Measurements from ENCODE around the gene SORCS1. TPM values are rescaled to one million over a fixed set of nuclear protein-coding genes. Genes with fewer than 3 reads are reported as not detected.

SORCS1 gene
- total and polyA plus RNA-seq, 2 of the 8 experiments (the other 6 are each of a cell fraction or from before 2014, with no cell fraction given) = 4.1 to 4.6 TPM

DNA sequence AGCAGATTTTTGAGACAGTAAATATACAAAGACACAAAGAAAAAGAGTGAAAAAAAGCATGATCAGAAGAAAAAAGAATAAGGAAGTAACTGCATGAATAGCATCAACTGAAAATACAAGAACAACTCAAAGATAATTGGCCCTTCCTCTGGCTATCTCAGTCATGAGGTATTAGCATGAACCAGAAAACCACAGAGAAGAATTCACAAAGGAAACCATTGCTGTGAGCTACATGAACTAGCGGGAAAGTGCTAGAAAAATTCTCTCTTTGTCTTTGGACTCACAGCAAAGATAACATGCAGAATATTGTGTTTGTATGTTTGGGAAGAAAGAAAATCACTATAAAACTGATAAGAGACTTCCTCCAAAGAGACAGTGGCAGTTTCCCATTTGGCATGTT, 82.9 kb downstream of the SORCS1 start:
- Histone ChIP-seq H3K79me2 (ENCODE audit: control insufficient read depth in 1 of 2, insufficient read depth in 2 of 2, low read length in 2 of 2) (no peaks in the 10 kb centered on the region), H3K9me3 (ENCODE audit: insufficient read depth in 2 of 2, low read depth in 1 of 2, low read length in 1 of 2) (no peaks in the 10 kb centered on the region), H4K91ac (replicated peaks; ENCODE audit: insufficient read length, low read length) (no peak overlapping the region), H2AK5ac (ENCODE audit: low read depth, low read length) (no peak overlapping the region), H3K27me3 (replicated peaks in 1 of 4; ENCODE audit: control insufficient read depth in 3 of 4, extremely low read depth in 1 of 4, insufficient read depth in 3 of 4, low read length in 3 of 4) (no peaks in the 10 kb centered on the region), H3K4me3 (ENCODE audit: extremely low read depth in 1 of 4, insufficient read depth in 2 of 4, low read depth in 3 of 4, low read length in 4 of 4) (no peak overlapping the region), H2BK20ac (ENCODE audit: low read length) (no peak overlapping the region), H3K4me1 (replicated peaks in 1 of 4; ENCODE audit: control insufficient read depth in 3 of 4, insufficient read depth in 4 of 4, low read length in 3 of 4) (no peaks in the 10 kb centered on the region), H3K9ac (replicated peaks in 1 of 4; ENCODE audit: extremely low read depth in 1 of 4, low read depth in 3 of 4, low read length in 3 of 4) (no peak overlapping the region), H3K23me2 (ENCODE audit: low read depth, low read length) (no peaks in the 10 kb centered on the region), H4K8ac (ENCODE audit: extremely low read depth, insufficient read depth, low read length) (no peak overlapping the region), H3K4ac (replicated peaks; ENCODE audit: insufficient read length, low read depth, low read length) (no peak overlapping the region), H3K27ac (ENCODE audit: low read depth, low read length) (no peak overlapping the region), H3K23ac (ENCODE audit: insufficient read length) (no peak overlapping the region), H3K14ac (ENCODE audit: insufficient read length) (no peak overlapping the region), H3K79me1 (ENCODE audit: low read depth, low read length) (no peaks in the 10 kb centered on the region), H3K18ac (ENCODE audit: extremely low read depth, low read length) (no peak overlapping the region), H3K4me2 (ENCODE audit: insufficient read depth in 1 of 2, low read depth in 2 of 2, low read length in 2 of 2) (no peak overlapping the region), H4K20me1 (replicated peaks in 1 of 2; ENCODE audit: control insufficient read depth in 1 of 2, insufficient read depth in 2 of 2, low read length in 2 of 2) (no peaks in the 10 kb centered on the region), H2BK12ac (ENCODE audit: low read depth, low read length) (no peak overlapping the region), H2BK120ac (replicated peaks; ENCODE audit: low read depth, low read length) (no peak overlapping the region), H2AFZ (ENCODE audit: low read length) (no peak overlapping the region), H2BK5ac (ENCODE audit: low read depth, low read length) (no peak overlapping the region), H3K56ac (replicated peaks; ENCODE audit: insufficient read length, low read depth, low read length) (no peak overlapping the region), H2BK15ac (ENCODE audit: low read length) (no peak overlapping the region), H4K5ac (ENCODE audit: insufficient read length, low read depth, low read length) (no peak overlapping the region), H3K36me3 (ENCODE audit: control insufficient read depth in 2 of 4, insufficient read depth in 4 of 4, low read length in 3 of 4) (no peaks in the 10 kb centered on the region)
- CTCF ChIA-PET (ENCODE audit: partially characterized antibody) = no interaction called here
- FAIRE-seq (no peak), DNase-seq (ENCODE audit: low read depth in 1 of 2, low spot score in 2 of 2) (no peak)
- WGBS, 2 experiments (ENCODE audit: extremely low coverage in 1 of 2, insufficient coverage in 1 of 2, insufficient read length in 1 of 2, insufficient replicate concordance in 2 of 2, low coverage in 1 of 2, low lambda C conversion rate in 2 of 2, missing lambda C conversion rate in 1 of 2) = 95% methylated on average over 1 of the region's 1 CpG; no CpG with 5 or more reads in 1 of the 2 experiments
- POLR2A ChIA-PET (ENCODE audit: partially characterized antibody) = no interaction called here
- TF ChIP-seq KDM5A (IDR thresholded peaks at IDR 0.05; ENCODE audit: low read length) = no peak
- no peak for TF ChIP-seq CTBP2 (IDR thresholded peaks at IDR 0.05; ENCODE audit: borderline replicate concordance, insufficient read depth, insufficient read length, low read length)
- TF ChIP-seq NANOG (IDR thresholded peaks at IDR 0.05; ENCODE audit: insufficient read depth, low read depth, low read length, poor library complexity, severe bottlenecking) = no peak
- no peak for TF ChIP-seq RBBP5 (IDR thresholded peaks at IDR 0.05; ENCODE audit: borderline replicate concordance, low read depth, low read length)
- no peak for TF ChIP-seq ASH2L (IDR thresholded peaks at IDR 0.05; ENCODE audit: low read length)
- TF ChIP-seq EZH2 (IDR thresholded peaks at IDR 0.05; ENCODE audit: low read depth, low read length, severe bottlenecking) = no peak
- no peak for TF ChIP-seq NRF1 (IDR thresholded peaks at IDR 0.05; ENCODE audit: low read depth, low read length)
- TF ChIP-seq EP300 (IDR thresholded peaks at IDR 0.05; ENCODE audit: borderline replicate concordance in 1 of 2, low read depth in 2 of 2, low read length in 2 of 2) = no peak
- no peak for TF ChIP-seq TEAD4 (IDR thresholded peaks at IDR 0.05; ENCODE audit: low read depth, low read length)
- no peak for TF ChIP-seq GABPA (IDR thresholded peaks at IDR 0.05; ENCODE audit: borderline replicate concordance, insufficient read depth, low read length)
- TF ChIP-seq CHD2 (IDR thresholded peaks at IDR 0.05; ENCODE audit: low read length) = no peak
- TF ChIP-seq MAFK (IDR thresholded peaks at IDR 0.05; ENCODE audit: low read depth, low read length) = no peak
- no peak for TF ChIP-seq FOSL1 (IDR thresholded peaks at IDR 0.05; ENCODE audit: insufficient read depth, low read depth, low read length)
- no peak for TF ChIP-seq SP1 (IDR thresholded peaks at IDR 0.05; ENCODE audit: low read depth, low read length)
- TF ChIP-seq, protein P1, sequence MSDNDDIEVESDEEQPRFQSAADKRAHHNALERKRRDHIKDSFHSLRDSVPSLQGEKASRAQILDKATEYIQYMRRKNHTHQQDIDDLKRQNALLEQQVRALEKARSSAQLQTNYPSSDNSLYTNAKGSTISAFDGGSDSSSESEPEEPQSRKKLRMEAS (IDR thresholded peaks at IDR 0.05) = no peak
